Skeletal muscle cell (primary cell): ENCODE measurements around the gene BABAM2.
"Not testable (repeated sequence)": the region's sequence is repeated elsewhere in the genome, so short reads cannot be mapped to it uniquely, and the experiment has no call there.

Source experiments
- DNase-seq: peaks from one replicate; pipeline ENCODE4 v3.0.0-alpha.2; 2010; ENCODE audit warnings: low read depth
- H3K4me3 ChIP-seq: 2 replicates; pipeline ENCODE4 v1.5.1; 2011; ENCODE audit warnings: low read depth, mild to moderate bottlenecking, control low read depth, low read length, moderate library complexity

BABAM2 gene

GRCh38 chr2:27965841-27966240 is 75.3 kb downstream of the BABAM2 start:
- H3K4me3 ChIP-seq, result no peak overlapping the region
- DNase-seq, result no peak

DNA sequence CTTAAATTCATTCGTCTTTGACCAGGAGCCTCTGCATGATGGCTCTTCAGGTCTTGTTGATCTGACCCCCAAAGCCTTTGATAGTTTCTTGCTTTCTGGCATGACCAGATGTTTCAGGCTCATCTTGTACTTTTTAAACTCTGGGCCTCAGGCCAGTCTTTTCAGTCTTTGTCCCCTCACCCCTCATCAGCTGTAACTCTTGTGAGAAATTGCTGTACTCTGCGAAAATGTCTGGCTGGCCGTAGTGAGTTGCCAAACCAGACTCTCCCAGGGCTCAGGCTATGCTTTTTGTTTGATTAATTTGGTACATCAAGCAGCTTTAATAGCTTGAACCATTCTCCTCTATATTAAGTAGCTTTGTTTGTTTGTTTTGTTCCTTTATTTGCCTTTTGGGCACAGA is 75.9 kb downstream of the BABAM2 start:
- H3K4me3 ChIP-seq, result no peak overlapping the region
- peak; percentile 75 for DNase-seq

GRCh38 chr2:27967076-27967475 is 76.5 kb downstream of the BABAM2 start:
- DNase-seq, result peak; percentile 22
- H3K4me3 ChIP-seq, result no peak overlapping the region

- not testable (repeated sequence) for DNase-seq, H3K4me3 ChIP-seq
Measured at GRCh38 chr2:27968045-27968444, 77.5 kb downstream of the BABAM2 start.

DNA sequence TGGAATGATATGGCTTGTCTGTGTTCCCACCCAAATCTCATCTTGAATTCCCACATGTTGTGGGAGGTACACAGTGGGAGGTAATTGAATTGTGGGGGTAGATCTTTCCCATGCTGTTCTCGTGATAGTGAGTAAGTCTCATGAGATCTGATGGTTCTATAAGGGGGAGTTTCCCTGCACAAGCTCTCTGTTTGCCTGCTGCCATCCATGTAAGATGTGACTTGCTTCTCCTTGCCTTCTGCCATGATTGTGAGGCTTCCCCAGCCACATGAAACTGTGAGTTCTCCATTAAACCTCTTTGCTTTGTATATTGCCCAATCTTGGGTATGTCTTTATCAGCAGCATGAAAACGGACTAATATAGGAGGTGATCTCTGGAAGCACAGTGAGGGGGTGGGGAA is 78.4 kb downstream of the BABAM2 start:
- not testable (repeated sequence) for H3K4me3 ChIP-seq, DNase-seq

DNA sequence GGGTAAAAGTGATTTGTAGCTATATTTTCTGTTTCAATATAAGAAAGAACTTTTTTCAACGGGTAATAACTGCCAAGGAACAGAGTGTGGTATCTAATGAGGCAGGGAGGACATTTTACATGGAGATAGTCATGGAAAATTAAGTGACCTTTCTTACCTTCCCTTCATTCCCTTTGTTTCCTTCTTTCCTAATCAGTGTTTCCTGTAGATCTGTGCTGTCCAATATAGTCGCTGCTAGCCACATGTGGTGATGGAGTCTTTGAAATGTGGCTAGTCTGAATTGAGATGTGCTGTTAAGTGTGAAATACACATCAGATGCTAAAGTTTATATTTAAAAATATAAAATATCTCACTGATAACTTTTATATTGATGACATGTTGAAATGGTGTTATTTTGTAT is 81.8 kb downstream of the BABAM2 start:
- DNase-seq, result no peak
- H3K4me3 ChIP-seq, result no peak overlapping the region

DNA sequence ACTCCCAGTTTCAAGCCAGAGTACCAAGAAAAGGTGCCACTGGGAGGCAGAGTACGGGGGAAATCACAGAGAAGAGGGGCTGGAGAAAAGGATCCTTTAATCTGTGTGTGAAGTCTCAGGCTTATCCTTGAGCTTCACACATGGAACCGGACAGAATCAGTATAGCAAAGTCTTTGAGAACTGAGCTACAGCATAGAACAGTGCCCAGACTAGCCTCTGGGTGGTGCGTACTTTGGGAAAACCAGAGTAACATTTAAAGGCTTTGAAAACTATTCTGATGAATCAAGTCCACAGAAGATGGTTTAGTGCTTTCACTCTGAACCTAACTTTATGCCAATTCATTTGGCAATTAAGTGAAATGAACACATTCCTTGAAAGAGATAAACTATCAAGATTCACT is 83.1 kb downstream of the BABAM2 start:
- DNase-seq, result no peak
- no peak overlapping the region for H3K4me3 ChIP-seq

DNA sequence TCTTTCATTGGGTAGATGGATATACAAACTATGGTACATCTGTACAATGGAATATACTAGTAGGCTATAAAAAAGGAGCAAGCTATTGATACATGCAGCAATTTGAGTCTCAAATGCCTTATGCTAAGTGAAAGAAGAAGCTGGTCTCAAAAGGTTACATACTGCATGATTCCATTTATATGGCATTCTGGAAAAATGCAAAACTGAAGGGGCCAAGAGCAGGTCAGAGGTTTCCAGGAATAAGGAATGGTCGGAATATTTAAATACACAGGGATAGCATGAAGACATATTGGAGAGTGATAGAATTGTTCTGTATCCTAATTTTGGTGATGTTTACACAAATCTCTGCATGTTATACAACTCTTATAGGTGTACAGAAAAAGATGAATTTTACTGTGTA is 85.8 kb downstream of the BABAM2 start:
- H3K4me3 ChIP-seq, result no peak overlapping the region
- no peak for DNase-seq

GRCh38 chr2:27977731-27978312 is 87.3 kb downstream of the BABAM2 start:
- H3K4me3 ChIP-seq, result no peak overlapping the region
- DNase-seq, result peak; percentile 86

DNA sequence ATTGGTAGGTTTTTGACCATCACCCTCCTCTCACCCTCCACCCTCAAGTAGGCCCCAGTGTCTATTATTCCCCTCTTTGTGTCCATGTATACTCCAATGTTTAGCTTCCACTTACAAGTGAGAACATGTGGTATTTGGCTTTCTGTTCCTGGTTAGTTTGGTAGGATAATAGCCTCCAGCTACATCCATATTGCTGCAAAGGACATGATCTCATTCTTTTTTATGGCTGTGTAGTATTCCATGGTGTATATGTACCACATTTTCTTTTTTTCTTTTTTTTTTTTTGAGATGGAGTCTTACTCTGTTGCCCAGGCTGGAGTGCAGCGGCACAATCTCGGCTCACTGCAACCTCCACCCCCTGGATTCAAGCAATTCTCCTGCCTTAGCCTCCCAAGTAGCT is 88.2 kb downstream of the BABAM2 start:
- H3K4me3 ChIP-seq, DNase-seq: not testable (repeated sequence)

- DNase-seq, result no peak
- H3K4me3 ChIP-seq, result no peak overlapping the region
Measured at GRCh38 chr2:27980242-27980641, 89.7 kb downstream of the BABAM2 start.

- H3K4me3 ChIP-seq, result no peak overlapping the region
- no peak for DNase-seq
Measured at GRCh38 chr2:27984153-27984552, 93.6 kb downstream of the BABAM2 start.

DNA sequence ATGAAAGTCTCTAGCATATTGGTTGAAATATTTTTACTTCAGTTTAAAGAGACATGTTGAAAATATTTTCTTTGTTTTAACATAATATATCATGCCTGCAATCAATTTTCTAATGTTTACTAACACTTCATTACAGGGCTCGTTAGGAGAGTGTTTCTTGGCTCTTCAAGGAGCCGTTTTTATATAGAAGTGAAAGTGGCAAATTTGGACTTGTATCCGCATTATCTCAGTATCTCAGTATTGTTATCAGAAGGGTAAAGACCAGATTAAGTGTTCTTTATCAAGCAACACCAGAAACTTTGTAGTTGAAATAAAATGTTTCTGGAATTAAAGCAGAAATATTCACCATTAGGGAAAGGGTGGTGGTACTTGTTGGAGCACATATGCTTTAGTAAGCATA is 97.8 kb downstream of the BABAM2 start:
- no peak overlapping the region for H3K4me3 ChIP-seq
- no peak for DNase-seq

GRCh38 chr2:27988718-27989117 is 98.2 kb downstream of the BABAM2 start:
- no peak overlapping the region for H3K4me3 ChIP-seq

DNA sequence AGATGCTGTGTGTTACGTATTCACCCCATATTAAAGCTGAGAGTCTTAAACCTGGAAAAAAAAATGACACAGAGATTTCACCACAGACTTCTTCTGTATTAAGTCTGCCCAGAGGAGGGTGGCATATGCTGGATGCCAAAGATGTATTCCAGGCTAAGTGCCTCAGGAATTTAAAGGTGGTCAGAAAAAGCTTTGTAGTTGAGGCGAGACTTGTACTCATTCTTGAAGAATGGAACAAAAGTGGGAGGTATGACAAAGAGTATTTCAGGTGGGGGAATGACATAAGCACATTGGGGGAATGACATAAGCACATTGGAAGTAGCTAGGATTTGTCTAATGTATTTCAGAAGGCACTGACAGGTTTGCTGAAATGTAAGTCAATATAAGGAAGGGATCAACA is 98.6 kb downstream of the BABAM2 start:
- no peak for DNase-seq
- no peak overlapping the region for H3K4me3 ChIP-seq

More at GRCh38 chr2:27988718-27989117, 98.2 kb downstream of the BABAM2 start:
- DNase-seq, result no peak

GRCh38 chr2:27990030-27990590 is 99.6 kb downstream of the BABAM2 start:
- no peak for DNase-seq
- H3K4me3 ChIP-seq, result no peak overlapping the region

DNA sequence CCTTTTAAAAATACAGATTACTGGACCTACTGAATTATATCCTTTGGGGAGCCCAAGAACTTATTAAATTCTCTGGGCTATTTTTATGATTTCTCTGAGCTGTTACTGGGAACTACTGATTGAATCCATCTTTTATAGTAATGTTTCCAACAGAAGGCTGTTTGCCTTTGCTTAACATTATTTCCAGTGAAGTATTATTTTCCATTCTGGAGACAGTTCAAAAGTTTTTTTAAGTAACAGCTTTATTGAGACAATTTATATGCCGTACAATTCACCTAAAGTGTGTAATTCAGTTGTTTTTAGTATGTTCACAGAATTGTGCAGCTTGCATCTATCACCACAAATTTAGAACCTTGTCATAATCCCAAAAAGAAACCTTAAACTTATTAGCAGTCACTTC is 100.6 kb downstream of the BABAM2 start:
- no peak overlapping the region for H3K4me3 ChIP-seq
- no peak for DNase-seq

DNA sequence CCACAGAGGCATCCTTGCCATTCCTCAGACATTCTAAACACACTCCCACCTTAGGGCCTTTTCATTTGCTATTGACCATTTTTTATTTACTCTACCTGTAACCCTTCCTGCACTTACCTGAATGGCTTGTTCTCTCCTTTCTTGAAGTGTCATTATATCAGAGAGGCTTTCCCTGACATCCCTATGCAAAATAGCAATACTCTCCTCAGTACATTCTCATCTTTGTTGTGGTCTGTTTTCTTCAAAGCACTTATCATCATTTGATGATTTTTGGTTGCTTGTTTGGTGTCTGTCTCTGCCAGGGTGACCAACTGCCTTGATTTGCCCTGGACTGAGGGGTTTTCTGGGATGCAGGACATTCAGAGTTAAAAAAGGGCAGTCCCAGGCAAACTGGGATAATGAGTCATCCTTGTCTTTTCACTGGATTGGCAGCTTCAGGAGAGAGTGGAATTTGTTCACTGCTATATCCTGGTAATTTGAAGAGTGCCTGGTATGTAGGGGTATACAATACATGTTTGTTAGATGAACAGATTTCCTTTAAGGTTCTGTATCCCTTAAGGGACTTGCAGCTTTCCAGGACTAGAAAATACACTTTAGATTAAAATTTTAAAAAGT is 102.4 kb downstream of the BABAM2 start:
- peak; percentile 41 for DNase-seq
- H3K4me3 ChIP-seq, result no peak overlapping the region

- no peak for DNase-seq
- H3K4me3 ChIP-seq, result no peak overlapping the region
Measured at GRCh38 chr2:27993402-27993787, 102.9 kb downstream of the BABAM2 start.

DNA sequence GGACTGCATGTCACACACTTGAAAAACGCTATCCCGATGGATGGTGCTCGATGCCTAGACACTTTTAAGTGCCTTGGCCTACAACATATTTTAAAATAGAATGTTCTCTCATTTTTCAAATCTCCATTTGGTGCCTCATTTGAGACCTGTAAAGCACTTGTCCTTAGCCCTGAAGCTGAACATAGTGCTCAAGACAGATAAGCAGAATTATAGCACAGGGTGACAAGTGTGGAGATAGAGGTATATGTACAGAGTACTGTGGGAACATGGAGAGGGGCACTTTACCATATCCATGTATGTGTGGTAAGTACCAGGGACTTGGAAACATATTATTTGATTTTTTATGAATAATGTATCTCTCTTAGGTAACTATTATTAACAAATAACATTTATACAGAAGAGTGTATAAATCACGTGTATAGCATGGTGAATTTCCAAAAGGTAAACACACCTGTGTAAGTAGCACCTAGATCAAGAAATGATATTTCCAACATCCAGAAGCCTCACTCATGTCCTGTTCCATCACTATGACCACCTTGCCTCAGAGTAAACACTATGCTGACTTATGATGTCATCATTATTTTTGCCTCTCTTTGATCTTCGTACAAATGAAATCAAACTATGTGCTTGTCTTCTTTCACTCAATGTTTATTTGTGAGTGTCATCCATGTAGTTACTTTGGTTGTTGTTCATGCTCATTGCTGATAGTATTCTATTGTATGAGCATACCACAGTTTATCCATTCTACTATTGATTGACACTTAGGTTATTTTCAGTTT is 103.6 kb downstream of the BABAM2 start:
- H3K4me3 ChIP-seq, result no peak overlapping the region
- DNase-seq, result no peak
